AG09309 (cell line): Measurements from ENCODE around the gene EID1.
"Not testable (repeated sequence)": the region's sequence is repeated elsewhere in the genome, so short reads cannot be mapped to it uniquely, and the experiment has no call there.

ENCODE experiments used
- DNase-seq: peaks from one replicate; pipeline ENCODE4 v3.0.0-alpha.2; 2010; ENCODE audit warnings: low read depth
- H3K4me3 ChIP-seq: 2 replicates; pipeline ENCODE4 v1.5.1; 2011; ENCODE audit warnings: mild to moderate bottlenecking, low read depth, low read length, moderate library complexity; ENCODE audit not compliant: control insufficient read depth
- CTCF ChIP-seq: IDR thresholded peaks from 2 replicates; pipeline ENCODE4 v1.5.1; 2011; ENCODE audit warnings: mild to moderate bottlenecking, low read depth, low read length, inconsistent platforms; ENCODE audit not compliant: insufficient read depth, control insufficient read depth; ENCODE audit errors: missing control alignments

Gene EID1

GRCh38 chr15:48842501-48842900 is 35.4 kb upstream of the EID1 start:
- DNase-seq: no peak
- H3K4me3 ChIP-seq: no peak overlapping the region
- no peak for TF ChIP-seq CTCF

GRCh38 chr15:48845123-48845522 is 32.8 kb upstream of the EID1 start:
- H3K4me3 ChIP-seq: no peak overlapping the region
- no peak for DNase-seq
- TF ChIP-seq CTCF: no peak

GRCh38 chr15:48850648-48851047 is 27.3 kb upstream of the EID1 start:
- DNase-seq: no peak
- TF ChIP-seq CTCF: no peak
- H3K4me3 ChIP-seq: no peak overlapping the region

- DNase-seq: no peak
- no peak for TF ChIP-seq CTCF
- H3K4me3 ChIP-seq: no peak overlapping the region
These were observed 26.0 kb upstream of the EID1 start for GRCh38 chr15:48851956-48852355.

- H3K4me3 ChIP-seq, DNase-seq: not testable (repeated sequence)
These were observed 23.5 kb upstream of the EID1 start for GRCh38 chr15:48854434-48854833.

- H3K4me3 ChIP-seq: no peak overlapping the region
- peak; percentile 63 for TF ChIP-seq CTCF
- DNase-seq: peak; percentile 31
These were observed 22.2 kb upstream of the EID1 start for GRCh38 chr15:48855501-48856440.

GRCh38 chr15:48856942-48857341 is 21.0 kb upstream of the EID1 start:
- TF ChIP-seq CTCF: no peak
- no peak for DNase-seq
- H3K4me3 ChIP-seq: no peak overlapping the region
